ENCODE results near the gene REXO4. TPM values are rescaled to one million over a fixed set of nuclear protein-coding genes. Genes with fewer than 3 reads are reported as not detected.

REXO4 gene
- total and polyA plus RNA-seq, 2 donors (not counting 3 experiments of a cell fraction or from before 2014, with no cell fraction given): 19.5 to 29.5 TPM

DNA sequence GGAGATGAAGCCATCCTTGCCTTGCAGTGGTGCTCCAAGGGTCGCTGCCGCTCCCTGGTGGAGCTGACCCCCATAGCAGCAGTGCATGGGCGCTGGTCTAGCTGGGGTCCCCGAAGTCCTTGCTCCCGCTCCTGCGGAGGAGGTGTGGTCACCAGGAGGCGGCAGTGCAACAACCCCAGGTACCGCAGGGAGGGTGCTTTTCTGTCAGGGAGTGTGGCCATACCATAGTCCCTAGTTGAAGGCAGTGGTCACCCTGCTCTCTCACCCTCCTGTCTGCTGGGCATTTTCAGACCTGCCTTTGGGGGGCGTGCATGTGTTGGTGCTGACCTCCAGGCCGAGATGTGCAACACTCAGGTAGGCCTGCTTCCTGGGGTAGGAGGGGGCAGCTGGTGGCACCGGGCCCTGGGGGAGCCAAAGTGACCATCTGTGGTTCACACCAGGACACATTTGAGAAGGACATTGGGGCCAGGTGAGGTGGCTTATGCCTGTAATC is 15.6 kb upstream of the REXO4 start:
- H3K36me3 ChIP-seq (ENCODE audit: control insufficient read depth in 2 of 2, extremely low read depth in 1 of 2, insufficient read depth in 2 of 2, low read length in 2 of 2): no peaks in the 10 kb centered on the region
- H3K9me1 ChIP-seq (replicated peaks; ENCODE audit: control insufficient read depth, extremely low read depth, insufficient read depth, low read length): no peaks in the 10 kb centered on the region
- CTCF ChIA-PET: no interaction called here
- H4K20me1 ChIP-seq (replicated peaks; ENCODE audit: control insufficient read depth, extremely low read depth, insufficient read depth, low read length): no peaks in the 10 kb centered on the region
- H2AFZ ChIP-seq (ENCODE audit: low read depth, low read length): no peak overlapping the region
- H3K9me3 ChIP-seq (replicated peaks; ENCODE audit: control insufficient read depth, insufficient read depth, low read length): no peaks in the 10 kb centered on the region
- POLR2A ChIA-PET: no interaction called here
- H3K9ac ChIP-seq (replicated peaks; ENCODE audit: extremely low read depth, insufficient read depth, low read length): no peak overlapping the region
- intact Hi-C loops (cut with micrococcal nuclease): no loop called here
- no peak for TF ChIP-seq POLR2A (IDR thresholded peaks at IDR 0.05; ENCODE audit: low read depth, low read length)
- TF ChIP-seq FOS (IDR thresholded peaks at IDR 0.05; ENCODE audit: borderline replicate concordance, insufficient read depth, low read length): no peak
- TF ChIP-seq POLR2AphosphoS5 (IDR thresholded peaks at IDR 0.05; ENCODE audit: insufficient read depth, low read depth, low read length): no peak
- TF ChIP-seq, protein P1, sequence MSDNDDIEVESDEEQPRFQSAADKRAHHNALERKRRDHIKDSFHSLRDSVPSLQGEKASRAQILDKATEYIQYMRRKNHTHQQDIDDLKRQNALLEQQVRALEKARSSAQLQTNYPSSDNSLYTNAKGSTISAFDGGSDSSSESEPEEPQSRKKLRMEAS (IDR thresholded peaks at IDR 0.05; ENCODE audit: insufficient read depth, insufficient read length): no peak
- TF ChIP-seq, protein P2, sequence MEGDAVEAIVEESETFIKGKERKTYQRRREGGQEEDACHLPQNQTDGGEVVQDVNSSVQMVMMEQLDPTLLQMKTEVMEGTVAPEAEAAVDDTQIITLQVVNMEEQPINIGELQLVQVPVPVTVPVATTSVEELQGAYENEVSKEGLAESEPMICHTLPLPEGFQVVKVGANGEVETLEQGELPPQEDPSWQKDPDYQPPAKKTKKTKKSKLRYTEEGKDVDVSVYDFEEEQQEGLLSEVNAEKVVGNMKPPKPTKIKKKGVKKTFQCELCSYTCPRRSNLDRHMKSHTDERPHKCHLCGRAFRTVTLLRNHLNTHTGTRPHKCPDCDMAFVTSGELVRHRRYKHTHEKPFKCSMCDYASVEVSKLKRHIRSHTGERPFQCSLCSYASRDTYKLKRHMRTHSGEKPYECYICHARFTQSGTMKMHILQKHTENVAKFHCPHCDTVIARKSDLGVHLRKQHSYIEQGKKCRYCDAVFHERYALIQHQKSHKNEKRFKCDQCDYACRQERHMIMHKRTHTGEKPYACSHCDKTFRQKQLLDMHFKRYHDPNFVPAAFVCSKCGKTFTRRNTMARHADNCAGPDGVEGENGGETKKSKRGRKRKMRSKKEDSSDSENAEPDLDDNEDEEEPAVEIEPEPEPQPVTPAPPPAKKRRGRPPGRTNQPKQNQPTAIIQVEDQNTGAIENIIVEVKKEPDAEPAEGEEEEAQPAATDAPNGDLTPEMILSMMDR (IDR thresholded peaks at IDR 0.05; ENCODE audit: extremely low read depth in 1 of 2, insufficient read depth in 1 of 2, low read depth in 1 of 2, low read length in 2 of 2): no peak
- no peak for TF ChIP-seq GATA2 (IDR thresholded peaks at IDR 0.05; ENCODE audit: insufficient read depth, insufficient read length, low read depth, low read length)
- no peak for TF ChIP-seq JUN (IDR thresholded peaks at IDR 0.05; ENCODE audit: borderline replicate concordance, insufficient read depth, insufficient read length, low read depth)
- no peak for TF ChIP-seq MYC (IDR thresholded peaks at IDR 0.05; ENCODE audit: low read depth, low read length)
- TF ChIP-seq EZH2 (IDR thresholded peaks at IDR 0.05; ENCODE audit: borderline replicate concordance, low read depth, low read length, severe bottlenecking): no peak
- DNase-seq (ENCODE audit: low read depth, low spot score) (no peak), FAIRE-seq (no peak)
- peaks cover 0 to 6% of the 10 kb centered on the region in 2 experiments for H3K27me3 ChIP-seq (ENCODE audit: control insufficient read depth in 2 of 2, insufficient read depth in 2 of 2, low read length in 2 of 2)
- H3K79me2 ChIP-seq (ENCODE audit: control insufficient read depth, insufficient read depth, low read length): no peaks in the 10 kb centered on the region
- H3K4me2 ChIP-seq (ENCODE audit: insufficient read depth, low read length): no peak overlapping the region
- H3K27ac ChIP-seq (ENCODE audit: insufficient read depth, low read depth, low read length): no peak overlapping the region
- dilution Hi-C loops (cut with MboI; ENCODE audit: extremely low pct_ligation_motif_present, low sequenced_read_pairs): no loop called here
- no TSS peak for BruUV-seq (replicated peaks)
- no peaks in the 10 kb centered on the region for H3K4me1 ChIP-seq (ENCODE audit: control insufficient read depth, extremely low read depth, insufficient read depth, low read length)
- H3K4me3 ChIP-seq (replicated peaks in 1 of 3; ENCODE audit: insufficient read depth in 1 of 3, low read depth in 1 of 3, low read length in 3 of 3): no peak overlapping the region

Measured in endothelial cell of umbilical vein (primary cell).